SK-N-SH treated with all-trans-retinoic acid at 6 μM for 48 hours (cell line): ENCODE results near the gene HAND2.

Experiments used
- ATAC-seq: fragments of 200-7000 bp; cut with Tn5 transposase; 3 replicates; pipeline ENCODE4 v1.9.1; 2020; ENCODE audit warnings: mild to moderate bottlenecking, moderate library complexity
- ARNTL ChIP-seq: fragments of 450-650 bp; formaldehyde crosslinking; IDR thresholded peaks from 2 replicates; pipeline ENCODE4 v1.5.0; 2020; ENCODE audit warnings: low read depth, mild to moderate bottlenecking, moderate library complexity, borderline replicate concordance
- BACH2 ChIP-seq: fragments of 250-450 bp; sonication (Bioruptor Pico); IDR thresholded peaks from 2 replicates; pipeline ENCODE4 v1.9.0; 2021; ENCODE audit warnings: mild to moderate bottlenecking, borderline replicate concordance
- CSDC2 ChIP-seq: fragments of 250-450 bp; sonication (Bioruptor Pico); IDR thresholded peaks from 2 replicates; pipeline ENCODE4 v1.5.0; 2020; ENCODE audit warnings: mild to moderate bottlenecking, moderate library complexity
- ESRRG ChIP-seq: fragments of 250-450 bp; sonication (Bioruptor Pico); IDR thresholded peaks from 2 replicates; pipeline ENCODE4 v1.6.1; 2021; ENCODE audit warnings: mild to moderate bottlenecking
- GLIS3 ChIP-seq: fragments of 250-450 bp; sonication (Bioruptor Pico); IDR thresholded peaks from 2 replicates; pipeline ENCODE4 v1.5.0; 2020; ENCODE audit warnings: mild to moderate bottlenecking, moderate library complexity
- ISL1 ChIP-seq: fragments of 250-450 bp; sonication (Bioruptor Pico); IDR thresholded peaks from 2 replicates; pipeline ENCODE4 v2.1.2; 2022; ENCODE audit warnings: mild to moderate bottlenecking, moderate library complexity
- OSR1 ChIP-seq: fragments of 250-450 bp; sonication (Bioruptor Pico); IDR thresholded peaks from 2 replicates; pipeline ENCODE4 v1.8.0; 2022; ENCODE audit warnings: moderate library complexity, mild to moderate bottlenecking, inconsistent platforms
- PPARA ChIP-seq: fragments of 250-450 bp; sonication (Bioruptor Pico); IDR thresholded peaks from 2 replicates; pipeline ENCODE4 v1.5.0; 2020; ENCODE audit warnings: mild to moderate bottlenecking, borderline replicate concordance
- RARB ChIP-seq: fragments of 250-450 bp; sonication (Bioruptor Pico); IDR thresholded peaks from 2 replicates; pipeline ENCODE4 v1.8.0; 2021; ENCODE audit warnings: mild to moderate bottlenecking, moderate library complexity
- SNAI2 ChIP-seq: fragments of 250-450 bp; sonication (Bioruptor Pico); IDR thresholded peaks from 2 replicates; pipeline ENCODE4 v1.5.0; 2020; ENCODE audit warnings: mild to moderate bottlenecking, moderate library complexity
- TCF4 ChIP-seq: fragments of 250-450 bp; sonication (Bioruptor Pico); IDR thresholded peaks from 2 replicates; pipeline ENCODE4 v1.8.0; 2021; ENCODE audit warnings: mild to moderate bottlenecking, moderate library complexity, borderline replicate concordance
- ZC3H10 ChIP-seq: fragments of 250-450 bp; sonication (Bioruptor Pico); IDR thresholded peaks from 2 replicates; pipeline ENCODE4 v1.5.1; 2021; ENCODE audit warnings: mild to moderate bottlenecking, moderate library complexity
- ZFP3 ChIP-seq: fragments of 250-450 bp; sonication (Bioruptor Pico); IDR thresholded peaks from 2 replicates; pipeline ENCODE4 v1.5.0; 2020; ENCODE audit warnings: mild to moderate bottlenecking, moderate library complexity
- ZFP30 ChIP-seq: fragments of 450-650 bp; formaldehyde crosslinking; IDR thresholded peaks from 2 replicates; pipeline ENCODE4 v1.5.0; 2022; ENCODE audit warnings: mild to moderate bottlenecking, moderate library complexity
- ZNF565 ChIP-seq: fragments of 450-650 bp; formaldehyde crosslinking; conservative IDR thresholded peaks from 2 replicates; pipeline ENCODE4 v1.5.0; 2020; ENCODE audit warnings: low read depth, mild to moderate bottlenecking, moderate library complexity
- ZNF70 ChIP-seq: fragments of 450-650 bp; formaldehyde crosslinking; IDR thresholded peaks from 2 replicates; pipeline ENCODE4 v1.5.0; 2020; ENCODE audit warnings: mild to moderate bottlenecking, moderate library complexity
- ZNF8 ChIP-seq: fragments of 450-650 bp; formaldehyde crosslinking; IDR thresholded peaks from 2 replicates; pipeline ENCODE4 v1.5.0; 2020; ENCODE audit warnings: mild to moderate bottlenecking, moderate library complexity
- TF ChIP-seq, protein P1 (sequence below): fragments of 250-450 bp; sonication (Bioruptor Pico); IDR thresholded peaks from 2 replicates; pipeline ENCODE4 v1.8.0; 2021; ENCODE audit warnings: low read depth, mild to moderate bottlenecking, moderate library complexity, borderline replicate concordance
- TF ChIP-seq, protein P2 (sequence below): fragments of 250-450 bp; sonication (Bioruptor Pico); IDR thresholded peaks from 2 replicates; pipeline ENCODE4 v1.5.0; 2020; ENCODE audit warnings: mild to moderate bottlenecking, moderate library complexity
- TF ChIP-seq, protein P3 (sequence below): fragments of 250-450 bp; sonication (Bioruptor Pico); IDR thresholded peaks from 2 replicates; pipeline ENCODE4 v1.5.1; 2021; ENCODE audit warnings: mild to moderate bottlenecking, moderate library complexity
- TF ChIP-seq, protein P4 (sequence below): fragments of 250-450 bp; sonication (Bioruptor Pico); IDR thresholded peaks from 2 replicates; pipeline ENCODE4 v1.5.1; 2020; ENCODE audit warnings: low read depth, mild to moderate bottlenecking, moderate library complexity

Gene HAND2

DNA sequence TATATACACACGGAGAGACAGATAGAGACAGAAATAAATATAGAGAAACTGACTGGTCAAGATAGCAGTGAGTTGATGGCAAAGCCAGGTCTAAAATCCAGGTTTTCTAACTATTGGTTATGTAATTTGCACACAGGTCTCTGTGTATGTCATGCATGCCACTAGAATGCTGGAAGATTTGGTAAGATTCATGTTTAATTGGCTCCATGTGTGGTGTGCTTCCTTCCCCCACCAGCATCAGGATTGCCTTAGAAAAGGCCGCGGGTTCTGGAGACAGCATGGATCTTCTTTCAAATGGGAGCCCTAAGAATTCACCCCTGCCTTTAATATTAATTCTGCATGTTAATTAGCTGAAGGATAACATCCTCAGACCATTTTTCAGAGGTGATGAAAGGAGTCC, 31.3 kb downstream of the HAND2 start:
- TF ChIP-seq OSR1 (CRISPR knock-in tag) (no peak), ZC3H10 (no peak), ZFP3 (CRISPR knock-in tag) (no peak), ZNF70 (CRISPR knock-in tag) (no peak), ARNTL (CRISPR knock-in tag) (no peak), PPARA (CRISPR knock-in tag) (no peak), ISL1 (CRISPR knock-in tag) (no peak), SNAI2 (CRISPR knock-in tag) (no peak), ZNF8 (no peak)
- TF ChIP-seq, protein P1, sequence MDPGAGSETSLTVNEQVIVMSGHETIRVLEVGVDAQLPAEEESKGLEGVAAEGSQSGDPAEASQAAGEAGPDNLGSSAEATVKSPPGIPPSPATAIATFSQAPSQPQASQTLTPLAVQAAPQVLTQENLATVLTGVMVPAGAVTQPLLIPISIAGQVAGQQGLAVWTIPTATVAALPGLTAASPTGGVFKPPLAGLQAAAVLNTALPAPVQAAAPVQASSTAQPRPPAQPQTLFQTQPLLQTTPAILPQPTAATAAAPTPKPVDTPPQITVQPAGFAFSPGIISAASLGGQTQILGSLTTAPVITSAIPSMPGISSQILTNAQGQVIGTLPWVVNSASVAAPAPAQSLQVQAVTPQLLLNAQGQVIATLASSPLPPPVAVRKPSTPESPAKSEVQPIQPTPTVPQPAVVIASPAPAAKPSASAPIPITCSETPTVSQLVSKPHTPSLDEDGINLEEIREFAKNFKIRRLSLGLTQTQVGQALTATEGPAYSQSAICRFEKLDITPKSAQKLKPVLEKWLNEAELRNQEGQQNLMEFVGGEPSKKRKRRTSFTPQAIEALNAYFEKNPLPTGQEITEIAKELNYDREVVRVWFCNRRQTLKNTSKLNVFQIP = no peak
- 0 out of 3 replicates have a peak, but pooled peaks have one; percentile 35 for ATAC-seq

DNA sequence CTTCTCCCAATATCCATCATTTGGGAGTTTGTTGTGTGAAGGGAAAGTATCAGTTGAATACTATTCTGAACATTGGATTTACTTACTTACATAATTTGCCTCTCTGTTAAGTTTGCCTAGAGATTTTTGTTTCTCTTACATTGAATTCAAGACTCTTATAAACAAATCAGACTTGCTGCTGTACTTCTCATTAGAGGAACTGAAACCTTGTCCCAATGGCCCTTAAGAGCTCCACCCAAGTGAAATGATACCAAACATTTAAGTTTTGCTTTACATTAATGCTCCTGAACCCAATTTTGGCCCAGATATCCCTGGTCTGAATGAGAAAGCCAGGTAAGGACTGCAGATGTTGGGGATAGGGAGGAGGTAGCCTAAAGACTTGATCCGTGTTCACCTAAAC, 32.0 kb downstream of the HAND2 start:
- no peak for TF ChIP-seq ZNF70 (CRISPR knock-in tag)
- TF ChIP-seq BACH2 (CRISPR knock-in tag) = no peak
- no peak for TF ChIP-seq ISL1 (CRISPR knock-in tag)
- no peak for ATAC-seq

DNA sequence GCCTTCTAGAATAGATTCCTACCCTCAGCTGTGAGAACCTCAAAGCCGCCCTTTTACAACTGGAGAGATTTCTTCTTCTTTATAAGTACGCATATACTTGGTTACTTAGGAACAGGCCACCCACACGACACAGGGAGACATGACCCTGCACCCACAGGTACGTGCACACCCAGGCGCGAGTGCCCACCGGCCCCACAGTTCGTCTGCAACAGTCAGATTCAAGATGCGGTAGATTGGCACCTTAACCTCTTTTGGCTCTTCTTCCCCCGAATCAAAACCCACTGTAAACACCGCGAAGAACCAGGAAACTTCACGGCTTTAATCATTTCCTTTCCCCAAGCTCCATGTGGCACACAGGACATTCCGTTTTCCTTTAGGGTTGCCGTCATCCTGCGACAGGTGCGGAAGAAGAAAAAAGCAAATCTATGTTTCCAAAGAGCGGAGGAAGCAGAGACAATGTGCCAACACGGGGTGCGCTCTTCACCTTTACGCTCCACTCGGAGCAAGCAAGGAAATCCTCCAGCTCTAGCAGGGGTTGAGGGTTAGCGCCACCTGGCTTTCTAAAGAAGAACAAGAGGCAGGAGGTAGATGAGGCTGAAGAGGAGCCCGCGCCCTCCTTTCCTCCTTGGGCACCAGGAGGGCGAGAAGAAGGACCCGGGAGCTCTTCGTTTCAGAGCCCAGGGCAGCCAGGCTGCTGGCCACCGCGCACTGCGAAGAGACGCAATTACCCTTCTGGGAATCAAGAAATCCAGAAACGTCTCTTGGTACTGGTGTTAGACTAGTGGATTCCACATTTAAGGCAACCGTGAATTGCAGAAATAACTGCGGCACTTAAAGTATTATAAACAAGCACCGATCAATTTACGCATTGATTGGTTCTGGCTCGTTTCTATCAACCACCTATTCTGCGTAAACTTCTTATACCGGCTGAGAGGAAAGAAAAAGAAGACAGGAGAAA, 35.7 kb downstream of the HAND2 start:
- TF ChIP-seq BACH2 (CRISPR knock-in tag) (no peak), ESRRG (CRISPR knock-in tag) (no peak), CSDC2 (CRISPR knock-in tag) (no peak), ISL1 (CRISPR knock-in tag) (no peak), ZFP3 (CRISPR knock-in tag) (no peak), PPARA (CRISPR knock-in tag) (no peak), ZFP30 (no peak), ZNF70 (CRISPR knock-in tag) (no peak), SNAI2 (CRISPR knock-in tag) (no peak), ZNF565 (CRISPR knock-in tag) (no peak), TCF4 (CRISPR knock-in tag) (no peak), GLIS3 (no peak)
- TF ChIP-seq, protein P2, sequence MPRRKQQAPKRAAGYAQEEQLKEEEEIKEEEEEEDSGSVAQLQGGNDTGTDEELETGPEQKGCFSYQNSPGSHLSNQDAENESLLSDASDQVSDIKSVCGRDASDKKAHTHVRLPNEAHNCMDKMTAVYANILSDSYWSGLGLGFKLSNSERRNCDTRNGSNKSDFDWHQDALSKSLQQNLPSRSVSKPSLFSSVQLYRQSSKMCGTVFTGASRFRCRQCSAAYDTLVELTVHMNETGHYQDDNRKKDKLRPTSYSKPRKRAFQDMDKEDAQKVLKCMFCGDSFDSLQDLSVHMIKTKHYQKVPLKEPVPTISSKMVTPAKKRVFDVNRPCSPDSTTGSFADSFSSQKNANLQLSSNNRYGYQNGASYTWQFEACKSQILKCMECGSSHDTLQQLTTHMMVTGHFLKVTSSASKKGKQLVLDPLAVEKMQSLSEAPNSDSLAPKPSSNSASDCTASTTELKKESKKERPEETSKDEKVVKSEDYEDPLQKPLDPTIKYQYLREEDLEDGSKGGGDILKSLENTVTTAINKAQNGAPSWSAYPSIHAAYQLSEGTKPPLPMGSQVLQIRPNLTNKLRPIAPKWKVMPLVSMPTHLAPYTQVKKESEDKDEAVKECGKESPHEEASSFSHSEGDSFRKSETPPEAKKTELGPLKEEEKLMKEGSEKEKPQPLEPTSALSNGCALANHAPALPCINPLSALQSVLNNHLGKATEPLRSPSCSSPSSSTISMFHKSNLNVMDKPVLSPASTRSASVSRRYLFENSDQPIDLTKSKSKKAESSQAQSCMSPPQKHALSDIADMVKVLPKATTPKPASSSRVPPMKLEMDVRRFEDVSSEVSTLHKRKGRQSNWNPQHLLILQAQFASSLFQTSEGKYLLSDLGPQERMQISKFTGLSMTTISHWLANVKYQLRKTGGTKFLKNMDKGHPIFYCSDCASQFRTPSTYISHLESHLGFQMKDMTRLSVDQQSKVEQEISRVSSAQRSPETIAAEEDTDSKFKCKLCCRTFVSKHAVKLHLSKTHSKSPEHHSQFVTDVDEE (CRISPR knock-in tag) = no peak
- TF ChIP-seq, protein P1 = no peak
- TF ChIP-seq, protein P3, sequence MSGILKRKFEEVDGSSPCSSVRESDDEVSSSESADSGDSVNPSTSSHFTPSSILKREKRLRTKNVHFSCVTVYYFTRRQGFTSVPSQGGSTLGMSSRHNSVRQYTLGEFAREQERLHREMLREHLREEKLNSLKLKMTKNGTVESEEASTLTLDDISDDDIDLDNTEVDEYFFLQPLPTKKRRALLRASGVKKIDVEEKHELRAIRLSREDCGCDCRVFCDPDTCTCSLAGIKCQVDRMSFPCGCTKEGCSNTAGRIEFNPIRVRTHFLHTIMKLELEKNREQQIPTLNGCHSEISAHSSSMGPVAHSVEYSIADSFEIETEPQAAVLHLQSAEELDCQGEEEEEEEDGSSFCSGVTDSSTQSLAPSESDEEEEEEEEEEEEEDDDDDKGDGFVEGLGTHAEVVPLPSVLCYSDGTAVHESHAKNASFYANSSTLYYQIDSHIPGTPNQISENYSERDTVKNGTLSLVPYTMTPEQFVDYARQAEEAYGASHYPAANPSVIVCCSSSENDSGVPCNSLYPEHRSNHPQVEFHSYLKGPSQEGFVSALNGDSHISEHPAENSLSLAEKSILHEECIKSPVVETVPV = no peak
- TF ChIP-seq, all 23 proteins: peak for 0
- ATAC-seq = peak; percentile 40

DNA sequence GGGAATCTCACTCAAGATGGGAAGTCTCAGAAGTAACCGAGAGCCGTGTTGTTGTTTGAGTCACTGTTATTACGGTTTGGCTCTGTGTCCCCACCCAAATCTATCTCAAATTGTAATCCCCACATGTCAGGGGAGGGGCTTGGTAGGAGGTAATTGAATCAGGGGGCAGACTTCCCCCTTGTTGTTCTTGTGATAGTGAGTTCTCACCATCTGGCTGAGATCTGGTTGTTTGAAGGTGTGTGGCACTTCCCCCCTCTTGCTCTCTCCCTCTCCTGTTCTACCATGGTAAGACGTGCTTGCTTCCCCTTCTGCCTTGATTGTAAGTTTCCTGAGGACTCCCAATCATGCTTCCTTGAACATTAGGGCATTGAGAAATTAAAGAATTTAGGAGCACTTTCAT, 37.0 kb downstream of the HAND2 start:
- no peak for ATAC-seq
- TF ChIP-seq CSDC2 (CRISPR knock-in tag) = no peak
- no peak for TF ChIP-seq OSR1 (CRISPR knock-in tag)
- no peak for TF ChIP-seq ZC3H10
- TF ChIP-seq ZFP3 (CRISPR knock-in tag) = no peak
- TF ChIP-seq, protein P1 = no peak
- no peak for TF ChIP-seq ZNF8
- TF ChIP-seq ESRRG (CRISPR knock-in tag) = no peak
- TF ChIP-seq, protein P4, sequence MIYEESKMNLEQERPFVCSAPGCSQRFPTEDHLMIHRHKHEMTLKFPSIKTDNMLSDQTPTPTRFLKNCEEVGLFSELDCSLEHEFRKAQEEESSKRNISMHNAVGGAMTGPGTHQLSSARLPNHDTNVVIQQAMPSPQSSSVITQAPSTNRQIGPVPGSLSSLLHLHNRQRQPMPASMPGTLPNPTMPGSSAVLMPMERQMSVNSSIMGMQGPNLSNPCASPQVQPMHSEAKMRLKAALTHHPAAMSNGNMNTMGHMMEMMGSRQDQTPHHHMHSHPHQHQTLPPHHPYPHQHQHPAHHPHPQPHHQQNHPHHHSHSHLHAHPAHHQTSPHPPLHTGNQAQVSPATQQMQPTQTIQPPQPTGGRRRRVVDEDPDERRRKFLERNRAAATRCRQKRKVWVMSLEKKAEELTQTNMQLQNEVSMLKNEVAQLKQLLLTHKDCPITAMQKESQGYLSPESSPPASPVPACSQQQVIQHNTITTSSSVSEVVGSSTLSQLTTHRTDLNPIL (CRISPR knock-in tag) = no peak
- TF ChIP-seq RARB (CRISPR knock-in tag) = no peak
- no peak for TF ChIP-seq TCF4 (CRISPR knock-in tag)
- no peak for TF ChIP-seq BACH2 (CRISPR knock-in tag)
- TF ChIP-seq ARNTL (CRISPR knock-in tag) = no peak
- TF ChIP-seq ISL1 (CRISPR knock-in tag) = no peak
- TF ChIP-seq SNAI2 (CRISPR knock-in tag) = no peak
